NCI-H2171 treated with DMSO at 0.1 percent for 48 hours (cell line): Measurements from ENCODE around the gene PRAMEF26.
"Not testable (repeated sequence)": the region's sequence is repeated elsewhere in the genome, so short reads cannot be mapped to it uniquely, and the experiment has no call there.

ENCODE experiments used
- DNase-seq: peaks from one replicate; lab custom pipeline; 2025; lab: John Stamatoyannopoulos, UW

PRAMEF26 gene

DNA sequence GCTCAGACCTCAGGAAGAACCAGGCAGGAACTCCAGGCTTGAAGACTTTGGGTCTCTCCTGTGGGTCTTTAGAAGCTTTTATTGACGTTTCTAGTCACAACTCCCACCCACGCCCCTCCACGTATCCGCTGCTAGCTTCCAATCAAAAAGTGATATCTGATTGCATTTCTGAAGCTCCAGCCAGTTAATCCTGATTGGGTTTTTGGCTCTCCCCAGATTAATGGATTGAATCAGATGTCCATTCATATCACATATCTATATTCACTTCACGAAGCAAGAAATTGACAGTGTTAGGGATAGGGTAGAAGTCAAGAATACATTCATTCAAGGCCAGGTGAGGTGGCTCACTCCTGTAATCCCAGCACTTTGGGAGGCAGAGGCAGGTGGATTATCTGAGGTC lies at the start of gene PRAMEF26:
Gene PRAMEF26, minus strand, starts transcription at position 101 of the 400 bp plus-strand sequence. CDS start 2,914 bp downstream, outside the sequence.
- not testable (repeated sequence) for DNase-seq

DNA sequence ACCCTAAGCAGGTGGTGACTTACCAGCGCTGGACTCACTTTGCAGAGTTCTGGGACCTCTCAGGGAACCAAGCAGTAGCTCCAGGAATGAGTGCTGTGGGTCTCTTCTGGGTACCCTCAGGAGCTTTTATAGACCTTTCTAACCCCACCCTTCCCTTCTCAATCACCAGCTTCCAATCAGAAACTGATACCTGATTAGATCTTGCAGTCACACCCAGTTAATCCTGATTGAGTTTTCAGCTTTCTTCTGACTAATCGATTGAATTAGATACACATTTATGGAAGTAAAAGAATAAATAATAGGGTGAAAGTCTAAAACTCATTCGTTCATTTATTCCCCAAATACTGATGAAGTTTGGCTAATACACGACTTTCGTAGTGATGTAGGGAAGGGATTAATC lies 45.5 kb upstream of the PRAMEF26 start, which contains the start of gene PRAMEF13:
Gene PRAMEF13, minus strand, starts transcription at position 101 of the 400 bp plus-strand sequence. CDS start 1,820 bp downstream, outside the sequence.
- not testable (repeated sequence) for DNase-seq

DNA sequence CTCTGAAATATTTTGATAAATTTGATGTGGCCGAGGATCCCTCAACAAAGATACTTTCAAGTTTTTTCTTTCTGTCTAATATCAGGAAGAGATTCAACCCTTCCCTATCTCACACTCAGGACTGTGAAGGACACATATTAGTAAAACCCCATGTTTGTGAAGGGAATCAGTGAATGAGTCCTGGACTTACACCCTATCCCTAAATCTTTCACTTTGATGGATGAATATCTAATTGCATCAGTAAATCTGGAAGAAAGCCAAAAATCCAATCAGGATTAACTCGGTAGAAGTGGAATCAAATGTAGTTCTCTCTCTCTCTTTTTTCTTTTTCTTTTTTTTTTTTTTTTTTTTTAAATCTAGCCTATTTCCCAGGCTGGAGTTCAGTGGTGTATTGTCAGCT lies 15.7 kb upstream of the PRAMEF26 start, which contains the start of gene PRAMEF9:
Gene PRAMEF9, plus strand, starts transcription at position 301 of the 400 bp plus-strand sequence. CDS start 3,433 bp downstream, outside the sequence.
- DNase-seq: not testable (repeated sequence)

- DNase-seq: not testable (repeated sequence)
Measured at GRCh38 chr1:13165531-13165930, 9.7 kb upstream of the PRAMEF26 start, which contains the start of gene HNRNPCL4. HNRNPCL4 (minus strand) TSS chr1:13165631; CDS start chr1:13165467, 164 bp downstream.

- DNase-seq: not testable (repeated sequence)
Measured at GRCh38 chr1:13116754-13117153, 39.1 kb downstream of the PRAMEF26 start, which contains the start of gene HNRNPCL2. HNRNPCL2 (minus strand) TSS chr1:13116854; CDS start chr1:13116400, 454 bp downstream.
